ENCODE data around the gene TNFRSF25.
"Not testable (repeated sequence)": the region's sequence is repeated elsewhere in the genome, so short reads cannot be mapped to it uniquely, and the experiment has no call there.

The TNFRSF25 gene

DNA sequence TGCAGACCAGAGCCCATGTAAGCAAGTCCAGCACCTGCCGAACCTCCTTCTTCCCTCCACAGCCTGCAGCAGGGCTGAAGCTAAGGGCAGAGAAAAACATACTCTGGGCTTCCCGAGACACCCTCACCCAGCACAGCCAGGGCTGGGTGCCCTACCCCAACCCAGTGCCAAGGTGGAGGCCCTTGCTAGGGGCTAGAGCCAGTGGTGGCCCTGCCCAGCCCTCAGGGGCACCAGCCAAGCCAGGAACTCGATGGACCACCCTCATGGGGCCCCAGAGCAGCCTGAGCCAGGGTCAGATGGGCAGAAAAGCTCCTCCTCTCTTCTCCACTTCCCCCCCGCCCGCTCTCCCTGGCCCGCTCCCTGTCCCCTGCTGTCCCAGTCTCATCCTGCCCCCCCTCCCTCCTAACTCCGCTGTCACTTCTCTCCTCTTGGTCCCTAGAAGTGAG lies 15.9 kb downstream of the TNFRSF25 start:
- no peak for FAIRE-seq

DNA sequence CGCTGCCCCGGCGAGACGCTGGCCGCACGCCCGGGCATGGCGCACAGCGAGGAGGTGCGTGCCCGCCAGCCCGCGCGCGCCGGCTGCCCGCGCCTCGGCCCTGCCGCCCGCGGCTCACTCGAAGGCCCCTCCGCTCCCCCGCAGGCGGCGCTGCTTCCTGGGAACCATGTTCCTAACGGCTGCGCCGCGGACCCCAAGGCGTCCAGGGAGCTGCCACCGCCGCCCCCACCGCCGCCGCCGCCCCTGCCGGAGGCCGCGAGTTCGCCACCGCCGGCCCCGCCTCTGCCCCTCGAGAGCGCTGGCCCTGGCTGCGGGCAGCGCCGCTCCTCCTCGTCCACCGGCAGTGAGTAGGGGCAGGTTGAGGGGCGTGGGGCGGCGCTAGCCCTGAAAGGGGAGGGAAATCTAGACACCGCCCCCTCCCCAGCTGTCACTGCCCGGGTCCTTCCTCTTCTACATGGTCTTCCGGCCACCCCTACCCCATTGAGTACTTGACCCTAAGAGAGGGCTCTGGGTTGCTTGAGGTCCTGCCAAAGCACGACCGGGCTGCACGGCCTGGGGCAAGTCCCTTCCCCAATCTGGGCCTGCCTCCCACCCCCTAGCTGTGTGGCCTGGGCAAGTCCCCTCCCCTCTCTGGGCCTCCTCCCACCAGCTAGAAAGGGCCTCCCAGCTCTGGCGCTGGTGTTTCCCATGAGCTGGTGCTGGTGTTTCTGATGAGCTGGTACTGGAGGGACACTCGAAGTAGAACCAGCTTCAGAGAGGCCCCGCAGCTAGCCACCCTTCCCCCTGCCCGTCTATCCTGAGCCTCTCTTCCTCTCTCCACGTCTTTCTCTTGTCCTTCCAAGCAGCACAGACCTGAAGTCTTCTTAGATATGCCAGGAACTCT lies 17.0 kb downstream of the TNFRSF25 start:
- no peak for FAIRE-seq

DNA sequence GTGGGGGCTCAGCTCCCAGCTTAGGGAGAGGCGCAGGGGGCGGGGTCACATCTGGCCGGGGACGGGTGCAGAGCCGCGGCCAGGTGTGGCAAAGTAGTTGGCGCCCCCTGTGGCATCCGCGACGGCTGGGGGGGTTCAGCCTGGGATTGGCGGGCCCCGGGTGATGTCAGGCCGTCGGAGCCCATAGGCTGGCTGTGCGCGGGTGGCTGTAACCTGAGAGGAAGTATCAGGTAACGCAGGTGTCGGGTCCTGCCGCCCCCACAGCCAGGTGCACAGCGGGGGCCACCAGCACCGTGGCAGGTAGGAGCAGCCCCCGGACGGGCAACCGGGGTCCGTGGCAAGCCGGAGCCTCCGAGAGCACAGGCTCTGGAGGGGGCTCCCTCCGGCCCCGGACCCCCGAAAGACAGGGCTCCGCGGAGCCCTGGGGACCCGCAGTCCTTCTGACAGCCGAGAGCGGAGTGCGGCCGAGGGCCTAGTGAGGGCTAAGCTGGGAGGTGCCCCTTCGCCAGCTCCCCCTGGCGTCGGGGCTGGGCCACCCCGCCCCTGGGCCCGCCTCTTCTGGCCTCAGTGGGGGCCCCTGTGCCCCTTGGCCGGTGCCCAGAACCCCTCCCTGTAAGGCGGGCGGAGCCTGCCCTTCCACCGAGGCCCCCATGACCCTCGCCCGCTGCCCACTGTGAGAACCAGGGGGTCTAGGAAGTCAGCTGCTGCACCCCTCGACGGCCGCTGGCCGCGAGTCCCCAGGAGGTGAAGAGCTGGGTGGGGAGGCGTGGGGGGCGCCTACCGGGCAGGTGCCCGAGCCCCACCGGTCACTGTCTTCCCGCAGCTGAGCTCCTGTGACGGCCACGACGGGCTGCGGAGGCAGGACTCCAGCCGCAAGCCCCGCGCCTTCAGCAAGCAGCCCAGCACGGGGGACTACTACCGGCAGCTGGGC lies 17.9 kb downstream of the TNFRSF25 start:
- no peak for FAIRE-seq

DNA sequence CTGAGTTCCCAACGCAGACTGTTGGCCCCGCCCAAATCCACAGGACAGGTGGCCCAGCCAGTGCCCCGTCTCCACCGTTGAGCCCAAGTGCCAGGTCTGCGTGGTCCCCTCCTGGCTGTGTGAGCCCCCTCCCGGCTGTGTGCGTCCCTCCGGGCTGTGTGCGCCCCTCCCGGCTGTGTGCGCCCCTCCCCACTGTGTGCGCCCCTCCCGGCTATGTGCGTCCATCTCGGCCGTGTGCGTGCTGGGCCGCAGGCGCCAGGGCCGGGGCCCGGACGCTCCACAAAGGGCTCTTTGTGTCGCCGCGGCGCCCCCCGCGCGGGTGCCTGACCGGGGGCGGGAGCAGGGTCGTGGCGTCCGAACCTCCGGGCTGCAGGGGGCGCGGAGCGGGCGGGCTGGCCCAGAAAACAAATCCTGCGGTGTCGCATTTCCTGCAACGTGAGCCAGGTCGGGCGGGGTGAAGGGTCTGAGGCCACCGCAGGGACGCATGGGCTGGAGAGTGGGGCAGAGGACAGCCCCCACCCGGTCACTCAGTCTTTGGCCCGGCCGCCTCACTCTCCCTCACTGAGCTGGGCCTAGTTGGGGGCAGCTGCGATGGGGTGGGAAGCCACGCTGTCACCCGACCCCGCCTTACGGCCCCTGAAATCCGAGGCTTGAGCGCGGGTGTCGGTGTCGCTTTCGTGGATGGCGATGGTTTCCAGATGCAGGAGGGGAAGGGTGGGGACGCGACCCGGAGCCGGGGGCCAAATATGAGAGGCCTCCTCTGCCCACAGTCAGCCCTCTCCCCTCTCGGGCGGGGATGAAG lies 18.8 kb downstream of the TNFRSF25 start:
- no peak for FAIRE-seq

DNA sequence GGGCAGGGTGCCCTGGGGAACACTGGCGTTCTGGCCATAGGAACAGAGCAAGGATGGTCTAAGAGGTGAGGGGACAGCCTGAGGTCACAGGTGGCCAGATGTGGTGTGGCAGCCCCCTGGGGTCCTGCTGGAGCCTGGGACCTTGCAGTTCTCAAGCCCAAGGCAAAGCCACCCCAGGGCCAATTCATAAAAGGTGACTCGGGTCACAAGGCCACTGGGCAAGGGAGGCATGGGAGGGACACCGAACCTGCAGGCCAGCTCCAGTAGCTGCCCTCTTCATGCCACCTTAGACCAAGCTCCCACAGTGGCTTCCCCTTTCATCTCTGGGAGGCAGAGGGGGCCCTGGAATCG lies 19.3 kb downstream of the TNFRSF25 start:
- no peak for FAIRE-seq

DNA sequence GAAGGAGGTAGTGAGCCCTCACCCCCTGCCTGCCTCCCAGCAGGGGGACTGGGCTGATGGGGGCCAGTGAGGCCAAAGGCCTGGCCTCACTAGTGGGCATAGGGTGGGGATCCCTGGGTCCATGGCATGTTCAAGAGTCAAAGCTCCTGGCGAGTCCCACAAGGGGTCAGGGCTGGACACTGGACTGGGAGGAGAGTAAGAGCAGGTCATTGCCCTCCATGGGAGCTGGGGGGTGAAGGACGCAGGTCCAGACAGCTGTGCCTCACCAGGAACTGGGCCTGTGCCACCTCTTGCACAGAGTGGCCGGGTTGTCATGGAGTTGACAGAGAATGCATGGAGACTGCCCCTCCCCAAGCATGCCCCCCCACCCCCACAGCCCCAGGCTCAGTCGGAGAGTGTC lies 20.0 kb downstream of the TNFRSF25 start:
- not testable (repeated sequence) for FAIRE-seq

DNA sequence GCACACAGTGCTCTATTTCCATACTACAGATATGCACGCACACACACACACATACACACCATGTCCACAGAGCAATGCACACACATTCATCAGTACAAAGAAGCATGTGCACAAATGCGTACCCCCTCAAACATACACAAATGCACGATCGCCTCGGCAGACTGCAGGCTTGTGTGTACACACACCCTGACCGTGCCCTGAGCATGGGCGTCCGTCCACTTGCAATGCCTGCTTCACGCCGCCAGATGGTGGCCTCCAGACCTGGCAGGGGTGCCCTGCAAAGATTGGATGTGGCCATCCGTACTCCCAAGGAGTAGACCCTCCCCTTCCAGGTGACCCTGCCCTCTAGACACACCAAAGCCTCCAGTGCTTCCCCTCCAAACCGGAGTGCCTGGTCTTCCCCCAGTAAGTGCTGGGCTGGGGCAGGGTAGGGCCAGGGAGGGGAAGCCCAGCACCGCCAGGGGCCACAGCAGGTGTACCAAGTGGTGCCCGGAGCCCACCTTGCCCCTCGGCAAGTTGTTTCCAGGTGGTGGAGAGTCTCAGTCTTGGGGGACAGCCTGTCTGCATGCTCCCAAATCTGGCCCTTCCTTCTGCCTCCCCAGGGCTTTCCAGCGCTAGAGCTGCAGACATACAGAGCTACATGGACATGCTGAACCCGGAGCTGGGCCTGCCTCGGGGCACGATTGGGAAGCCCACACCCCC lies 20.8 kb downstream of the TNFRSF25 start:
- no peak for FAIRE-seq

DNA sequence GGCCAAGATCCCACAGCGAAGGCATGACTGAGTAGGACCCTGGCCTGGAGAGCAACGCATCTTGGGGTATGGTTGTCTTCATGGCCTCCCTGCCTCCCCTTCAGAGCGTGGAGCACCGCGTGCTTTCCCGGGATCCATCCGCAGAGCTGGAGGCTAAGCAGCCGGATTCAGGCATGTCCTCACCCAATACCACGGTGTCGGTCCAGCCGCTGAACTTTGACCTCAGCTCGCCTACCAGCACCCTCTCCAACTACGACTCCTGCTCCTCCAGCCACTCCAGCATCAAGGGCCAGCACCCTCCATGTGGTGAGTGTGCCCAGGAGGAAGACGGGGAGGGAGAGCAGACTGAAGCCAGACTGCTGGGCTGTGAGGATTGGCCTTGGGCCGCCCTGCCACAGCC lies 21.6 kb downstream of the TNFRSF25 start:
- FAIRE-seq: no peak

DNA sequence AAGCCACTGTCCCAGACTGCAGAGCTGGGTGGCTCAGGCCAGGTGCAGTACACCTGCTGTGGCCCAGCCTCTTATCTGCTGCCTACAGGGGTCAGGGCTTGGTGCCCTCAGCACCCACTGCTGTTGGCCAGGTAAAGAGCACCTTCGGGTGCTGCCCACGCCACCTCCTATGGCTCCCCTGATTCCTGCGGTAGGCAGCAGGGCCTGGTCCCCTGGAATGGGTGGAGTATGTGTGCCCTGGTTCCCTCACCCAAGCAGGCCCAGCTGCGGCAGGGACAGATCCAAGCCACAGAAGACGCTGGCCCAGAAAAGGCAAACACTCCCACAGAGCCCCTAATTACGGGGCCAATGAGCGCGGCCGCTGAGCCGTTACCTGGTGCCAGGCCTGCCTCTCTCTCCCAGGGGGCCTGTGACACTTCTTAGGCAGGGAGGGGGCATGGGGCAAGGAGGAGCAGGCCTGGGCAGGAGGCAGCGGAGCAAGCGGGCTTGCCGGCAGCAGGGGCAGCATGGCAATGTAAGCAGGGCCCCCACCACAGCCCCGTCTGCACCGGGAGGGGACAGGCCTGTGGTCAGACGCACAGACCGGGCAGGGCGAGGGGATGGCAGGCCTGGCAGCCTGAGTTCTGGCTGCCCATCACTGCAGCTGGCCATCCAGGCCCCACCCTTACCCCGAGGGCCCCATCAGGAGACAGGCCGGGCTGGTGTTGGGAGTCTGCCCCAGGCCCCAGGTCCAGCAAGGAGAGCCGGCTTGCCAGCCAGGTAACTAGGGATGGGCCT lies 22.4 kb downstream of the TNFRSF25 start:
- FAIRE-seq: no peak

DNA sequence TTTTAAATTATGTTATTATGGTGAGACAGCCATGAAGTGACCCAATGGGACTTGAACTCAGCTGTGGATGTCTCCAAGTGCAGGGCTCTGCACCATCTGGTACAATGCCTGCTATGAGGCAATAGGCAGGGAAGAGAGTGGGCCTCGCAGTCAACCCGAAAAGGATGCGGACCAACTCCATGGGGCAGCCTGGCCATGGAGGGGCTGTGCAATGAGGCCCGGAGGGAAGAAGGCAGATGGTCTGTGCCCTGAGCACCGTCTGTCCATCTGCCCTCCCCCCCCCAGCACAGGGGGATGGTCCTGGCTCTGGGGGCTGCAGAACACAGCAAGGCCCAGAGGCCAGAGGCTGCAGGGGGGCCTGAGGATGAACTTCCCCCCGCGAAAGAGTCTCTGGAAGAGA lies 24.4 kb downstream of the TNFRSF25 start:
- no peak for FAIRE-seq

DNA sequence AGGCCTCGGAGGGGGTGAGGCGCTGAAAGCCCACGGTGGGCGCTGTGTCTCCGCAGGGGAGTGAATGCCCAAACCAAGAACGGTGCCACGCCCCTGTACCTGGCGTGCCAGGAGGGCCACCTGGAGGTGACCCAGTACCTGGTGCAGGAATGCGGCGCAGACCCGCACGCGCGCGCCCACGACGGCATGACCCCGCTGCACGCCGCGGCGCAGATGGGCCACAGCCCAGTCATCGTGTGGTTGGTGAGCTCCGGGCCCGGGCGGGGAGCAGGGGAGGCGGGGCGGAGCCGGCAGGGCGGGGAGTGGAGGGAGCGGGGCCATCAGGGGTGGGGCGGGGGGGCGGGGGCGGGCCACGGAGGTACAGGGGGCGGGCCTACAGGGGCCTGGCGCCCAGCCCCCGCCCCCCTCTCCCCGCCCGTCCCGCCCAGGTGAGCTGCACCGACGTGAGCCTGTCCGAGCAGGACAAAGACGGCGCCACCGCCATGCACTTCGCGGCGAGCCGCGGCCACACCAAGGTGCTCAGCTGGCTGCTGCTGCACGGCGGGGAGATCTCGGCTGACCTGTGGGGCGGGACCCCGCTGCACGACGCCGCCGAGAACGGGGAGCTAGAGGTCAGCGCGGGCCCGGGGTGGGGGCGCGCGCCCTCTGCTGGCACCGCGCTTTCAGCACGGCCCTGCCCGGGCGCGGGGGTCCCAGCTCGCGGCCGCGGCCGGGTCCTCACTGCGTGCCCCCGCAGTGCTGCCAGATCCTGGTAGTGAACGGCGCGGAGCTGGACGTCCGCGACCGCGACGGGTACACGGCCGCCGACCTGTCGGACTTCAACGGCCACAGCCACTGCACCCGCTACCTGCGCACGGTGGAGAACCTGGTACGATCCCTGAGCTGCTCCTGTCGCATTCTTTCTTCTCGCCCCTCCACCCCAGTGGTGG lies 25.5 kb downstream of the TNFRSF25 start:
- FAIRE-seq: no peak

DNA sequence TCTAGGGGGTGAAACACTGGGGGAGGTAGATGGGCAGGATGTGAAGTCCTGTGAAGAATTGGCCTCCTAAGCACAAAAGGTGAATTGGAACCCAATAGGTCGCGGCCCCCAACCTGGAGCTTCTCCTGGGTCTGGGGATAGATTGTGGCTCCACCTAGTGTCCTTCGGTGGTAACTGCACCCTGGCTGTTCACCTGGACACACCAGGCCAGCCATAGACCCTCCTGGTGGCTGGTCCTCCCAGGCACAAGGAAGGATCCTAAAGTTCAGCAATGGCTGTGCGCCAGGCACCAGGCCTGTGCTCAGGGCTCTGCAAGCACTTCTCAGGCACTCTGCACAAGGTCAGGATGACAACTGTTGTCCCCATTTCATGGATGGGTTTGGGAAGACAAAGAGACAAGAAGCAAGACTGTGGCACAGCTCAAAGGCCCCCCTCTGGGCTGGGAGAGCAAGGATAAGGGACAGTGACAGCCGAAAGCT lies 27.9 kb downstream of the TNFRSF25 start:
- no peak for FAIRE-seq

DNA sequence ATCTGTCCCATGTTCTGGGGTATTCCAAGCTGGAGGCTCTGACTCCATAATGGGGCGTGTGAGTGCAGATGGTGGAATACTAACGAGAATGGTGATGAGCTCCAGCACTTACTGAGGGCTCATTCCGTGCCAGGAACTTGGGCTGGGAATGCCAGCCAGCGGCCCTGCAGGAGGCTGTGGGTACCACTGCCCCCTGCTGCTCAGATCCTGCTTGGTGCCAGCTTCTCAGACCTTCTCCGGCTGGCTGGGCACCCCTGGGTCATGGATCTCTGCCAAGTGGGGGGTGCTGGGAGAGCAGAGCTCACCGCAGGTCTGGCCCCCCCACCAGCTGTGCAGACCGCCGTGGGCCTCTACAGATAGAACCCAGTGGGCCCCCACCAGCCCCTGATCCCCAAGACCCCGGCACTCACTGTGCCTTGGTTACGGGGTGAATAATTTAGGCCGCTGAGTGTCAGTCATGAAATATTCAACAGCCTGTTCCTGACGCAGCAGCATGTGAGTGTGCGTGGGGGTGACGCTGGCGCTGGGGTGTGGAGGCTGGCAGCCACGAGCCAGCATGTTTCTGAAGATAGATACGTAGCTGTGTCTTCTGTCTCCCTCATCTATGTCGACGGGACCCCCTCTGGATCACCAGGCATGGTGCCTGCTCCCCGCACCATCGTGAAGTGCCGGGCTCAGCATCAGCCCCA lies 28.8 kb downstream of the TNFRSF25 start:
- not testable (repeated sequence) for FAIRE-seq

DNA sequence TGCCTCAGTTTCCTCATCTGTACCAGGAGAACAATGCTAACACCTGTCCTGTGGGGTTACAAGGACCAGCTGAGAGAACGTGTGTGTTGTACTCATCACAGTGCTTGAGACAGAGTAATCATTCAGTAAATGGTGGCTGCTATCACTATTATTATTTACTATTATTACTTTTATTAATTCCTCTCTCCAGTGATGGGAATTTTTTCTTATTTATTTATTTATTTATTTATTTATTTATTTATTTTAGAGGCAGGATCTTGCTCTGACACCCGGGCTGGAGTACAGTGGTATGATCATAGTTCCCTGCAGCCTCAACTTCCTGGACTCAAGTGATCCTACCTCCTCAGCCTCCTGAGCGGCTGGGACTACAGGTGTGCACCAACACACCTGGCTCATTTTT lies 29.7 kb downstream of the TNFRSF25 start:
- not testable (repeated sequence) for FAIRE-seq

DNA sequence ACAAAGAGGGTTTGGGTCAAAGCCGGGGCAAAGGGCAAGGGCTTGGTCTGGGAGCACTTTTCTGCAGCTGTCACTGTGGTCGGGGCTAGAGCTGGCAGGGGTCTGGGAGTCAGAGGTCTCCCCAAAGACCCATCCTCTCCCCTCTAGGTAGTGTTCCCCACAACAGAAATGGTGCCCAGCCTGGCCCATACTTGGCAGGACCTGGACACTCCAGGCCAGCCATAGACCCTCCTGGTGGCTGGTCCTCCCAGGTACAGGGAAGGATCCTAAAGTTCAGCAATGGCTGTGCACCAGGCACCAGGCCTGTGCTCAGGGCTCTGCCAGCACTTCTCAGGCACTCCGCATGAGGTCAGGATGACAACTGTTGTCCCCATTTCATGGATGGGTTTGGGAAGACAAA lies 30.4 kb downstream of the TNFRSF25 start:
- FAIRE-seq: no peak

DNA sequence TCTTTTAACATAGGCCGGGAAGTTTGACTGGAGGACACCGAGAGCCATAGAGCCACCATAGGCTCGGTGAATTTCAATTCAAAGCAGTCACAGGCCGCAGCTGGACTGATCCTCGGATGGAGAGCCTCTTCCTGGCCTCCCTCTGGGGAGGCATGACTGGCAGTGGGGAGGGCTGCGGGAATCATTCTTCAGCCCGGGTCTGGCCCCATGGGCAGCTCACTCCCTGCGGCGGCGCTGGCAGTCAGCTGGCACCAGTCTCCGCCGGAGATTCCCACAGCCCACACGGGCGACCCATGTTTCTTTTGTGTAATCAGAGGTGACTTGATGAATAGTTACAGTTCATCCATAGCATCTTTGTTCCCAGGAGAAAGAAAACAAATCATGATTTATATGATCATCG lies 30.8 kb downstream of the TNFRSF25 start:
- no peak for FAIRE-seq

DNA sequence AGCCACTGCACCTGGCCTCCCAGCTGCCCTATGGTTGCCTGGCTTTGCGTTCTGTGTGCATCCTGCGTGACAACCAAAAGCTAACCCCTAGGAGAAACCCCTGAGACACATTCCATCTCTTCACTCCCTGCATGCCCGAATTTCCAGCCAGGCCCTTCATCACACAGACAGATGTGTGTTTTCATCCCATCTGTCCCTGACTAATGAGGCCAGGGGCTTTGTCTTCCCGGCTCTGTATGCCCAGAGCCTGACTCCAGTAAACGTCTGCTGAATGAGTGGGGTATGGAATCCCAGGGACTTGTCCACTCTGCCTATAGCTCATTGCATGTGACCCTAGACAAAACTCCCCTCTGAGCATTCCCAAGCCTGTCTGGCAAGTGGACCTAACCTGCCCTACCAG lies 31.8 kb downstream of the TNFRSF25 start:
- FAIRE-seq: no peak

DNA sequence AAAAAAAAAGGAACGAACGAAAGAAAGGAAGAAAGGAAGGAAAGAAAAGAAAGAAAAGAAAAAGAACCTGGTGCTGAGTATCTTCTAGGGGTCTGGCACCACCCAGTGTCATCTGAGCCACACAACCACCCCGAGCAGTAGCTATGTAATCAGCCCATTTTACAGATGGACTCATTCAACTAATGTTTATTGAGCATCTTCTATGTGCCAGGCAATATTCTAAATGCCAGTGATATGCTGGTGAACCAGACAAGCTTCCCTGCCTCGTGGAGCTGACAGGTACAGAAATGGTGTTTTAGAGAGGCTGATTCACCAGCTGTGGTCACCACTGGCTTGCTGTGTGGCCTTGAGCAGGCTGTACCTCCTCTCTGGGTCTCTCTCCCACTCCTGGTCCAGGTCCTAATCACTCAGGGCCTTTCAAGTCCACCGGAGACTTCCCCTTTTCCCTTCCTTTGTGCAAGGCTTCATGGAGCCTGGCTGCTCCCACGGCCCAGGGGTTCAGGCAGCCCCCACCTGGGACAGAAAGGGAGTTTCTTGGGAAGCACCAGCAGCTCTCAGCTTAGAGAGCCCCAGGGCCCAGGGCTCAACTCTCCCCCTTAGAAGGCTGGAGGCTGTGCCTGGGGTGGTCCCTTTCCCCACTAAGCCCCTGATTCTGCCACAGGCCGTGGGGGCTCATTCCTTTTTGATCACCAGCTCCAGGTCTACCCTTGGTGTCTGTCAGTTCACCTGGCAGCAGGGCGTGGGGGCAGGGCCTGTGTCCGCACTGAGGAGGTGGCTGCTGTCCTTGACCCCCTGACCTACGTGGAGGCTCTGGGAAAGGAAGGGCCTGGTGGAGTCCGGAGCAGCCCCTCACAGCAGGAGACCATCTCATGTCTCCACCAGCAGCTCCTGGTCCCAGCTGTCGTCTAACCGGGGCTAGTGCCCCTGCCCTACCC lies 34.1 kb downstream of the TNFRSF25 start:
- FAIRE-seq: not testable (repeated sequence)

Data from colon (tissue), 2 donors.